GM23248 (cell line): ENCODE results near the gene BCR. TPM values are rescaled to one million over a fixed set of nuclear protein-coding genes. Genes with fewer than 3 reads are reported as not detected.

Source experiments
- DNase-seq: peaks from one replicate; pipeline ENCODE4 v3.0.0-alpha.2; 2015
- H2AFZ ChIP-seq: fragments of 200-600 bp; sonication (generic); 2 replicates; pipeline ENCODE4 v1.6.1; 2016; ENCODE audit warnings: antibody characterized with exemption
- H3F3A ChIP-seq: fragments of 200-600 bp; sonication (generic); 2 replicates; pipeline ENCODE4 v1.6.1; 2016; ENCODE audit warnings: mild to moderate bottlenecking, antibody characterized with exemption, mixed run types; ENCODE audit not compliant: insufficient read depth
- H3K27ac ChIP-seq: fragments of 200-600 bp; sonication (generic); 2 replicates; pipeline ENCODE4 v1.5.1; 2016; ENCODE audit warnings: mild to moderate bottlenecking
- H3K27me3 ChIP-seq: fragments of 200-600 bp; sonication (generic); replicated peaks from 2 replicates; pipeline ENCODE4 v1.6.1; 2016; ENCODE audit warnings: mild to moderate bottlenecking; ENCODE audit not compliant: insufficient read depth
- H3K36me3 ChIP-seq: fragments of 200-600 bp; sonication (generic); 2 replicates; pipeline ENCODE4 v1.6.1; 2016; ENCODE audit warnings: low read depth, mild to moderate bottlenecking
- H3K4me1 ChIP-seq: fragments of 200-600 bp; sonication (generic); 2 replicates; pipeline ENCODE4 v1.6.1; 2016; ENCODE audit warnings: mild to moderate bottlenecking; ENCODE audit not compliant: insufficient read depth
- H3K4me2 ChIP-seq: fragments of 200-600 bp; sonication (generic); one replicate; pipeline ENCODE4 v1.6.1; 2016; ENCODE audit warnings: mild to moderate bottlenecking; ENCODE audit not compliant: unreplicated experiment
- H3K4me3 ChIP-seq: fragments of 200-600 bp; sonication (generic); 2 replicates; pipeline ENCODE4 v1.5.1; 2016; ENCODE audit warnings: mild to moderate bottlenecking
- H3K79me2 ChIP-seq: fragments of 200-600 bp; sonication (generic); 2 replicates; pipeline ENCODE4 v1.6.1; 2016; ENCODE audit warnings: mild to moderate bottlenecking; ENCODE audit not compliant: insufficient read depth
- H3K9ac ChIP-seq: fragments of 200-600 bp; sonication (generic); 2 replicates; pipeline ENCODE4 v1.6.1; 2016; ENCODE audit warnings: mild to moderate bottlenecking
- H3K9me2 ChIP-seq: fragments of 200-600 bp; sonication (generic); 2 replicates; pipeline ENCODE4 v1.6.1; 2016; ENCODE audit warnings: mixed run types, mild to moderate bottlenecking, moderate library complexity; ENCODE audit not compliant: insufficient read depth
- H3K9me3 ChIP-seq: fragments of 200-600 bp; sonication (generic); one replicate; pipeline ENCODE4 v1.6.1; 2017; ENCODE audit warnings: low read depth
- H4K20me1 ChIP-seq: fragments of 200-600 bp; sonication (generic); 2 replicates; pipeline ENCODE4 v1.6.0; 2016; ENCODE audit not compliant: insufficient read depth
- EZH2 ChIP-seq: fragments of 200-600 bp; sonication (generic); IDR thresholded peaks from 2 replicates; pipeline ENCODE4 v1.6.1; 2018; ENCODE audit warnings: antibody characterized with exemption, mild to moderate bottlenecking; ENCODE audit not compliant: insufficient read depth, poor library complexity, severe bottlenecking
- EZH2phosphoT487 ChIP-seq: fragments of 200-600 bp; sonication (generic); IDR thresholded peaks from 2 replicates; pipeline ENCODE4 v1.6.1; 2018; ENCODE audit warnings: antibody characterized with exemption, moderate library complexity, mild to moderate bottlenecking, low read depth; ENCODE audit not compliant: insufficient read depth
- WGBS, 2 experiments: methylation state at CpG; one replicate each; pipeline ENCODE4 v1.1.6; 2015 to 2017; ENCODE audit warnings: low lambda C conversion rate in 2 of 2, low coverage in 1 of 2; ENCODE audit errors: missing lambda C conversion rate in 2 of 2; 5-methylcytosine and 5-hydroxymethylcytosine counted together
- in situ Hi-C: fragments of 300-500 bp; cut with MboI; formaldehyde crosslinking; loops from 2 replicates; pipeline ENCODE4 v1.15.0; 2020
- polyA plus RNA-seq: library from polyadenylated mRNA; unstranded; fragments of >200 nt; fragmentation: Nextera tagmentation; extraction: Ambion mirVana; gene quantifications from 2 replicates; pipeline ENCODE4 v1.2.1, GENCODE V29; 2016
- total RNA-seq: library from RNA; depleted of rRNA; stranded (reverse); fragments of >200 nt; shearing (Covaris generic); gene quantifications from 2 replicates; pipeline ENCODE4 v1.2.3, GENCODE V29; 2014

The BCR gene
- total and polyA plus RNA-seq, 2 experiments from 2014 or later = 4.7 to 30.0 TPM

GRCh38 chr22:23175817-23176644, 4.3 kb upstream of the BCR start:
- H3K79me2 ChIP-seq = no peaks in the 10 kb centered on the region
- no peak overlapping the region for H3K4me3 ChIP-seq
- in situ Hi-C loops = loop anchor here (5.0 to 25.0 kb wide), 2 partner anchors 96 to 361 kb away; no protein-coding TSS in a partner anchor
- no peaks in the 10 kb centered on the region; the same call in 1 of the 2 replicates for H3K4me1 ChIP-seq
- peaks cover 8% of the 10 kb centered on the region; the same call in 1 of the 2 replicates for H3F3A ChIP-seq
- no peaks in the 10 kb centered on the region for H4K20me1 ChIP-seq
- no peak for DNase-seq
- TF ChIP-seq EZH2 (no peak), EZH2phosphoT487 (no peak)
- H3K9me3 ChIP-seq = no peaks in the 10 kb centered on the region
- no peak overlapping the region for H2AFZ ChIP-seq
- H3K4me2 ChIP-seq = no peak overlapping the region
- no peaks in the 10 kb centered on the region for H3K36me3 ChIP-seq
- H3K27me3 ChIP-seq = no peaks in the 10 kb centered on the region
- H3K9me2 ChIP-seq = no peaks in the 10 kb centered on the region
- 71 to 77% methylated on average over 10 of the region's 10 CpGs for WGBS, 2 experiments
- no peak overlapping the region for H3K27ac ChIP-seq
- no peak overlapping the region for H3K9ac ChIP-seq

GRCh38 chr22:23176645-23177027, 3.7 kb upstream of the BCR start:
- Histone ChIP-seq H3K79me2 (peaks cover 4% of the 10 kb centered on the region), H3K4me1 (no peaks in the 10 kb centered on the region; the same call in 1 of the 2 replicates), H3F3A (peaks cover 8% of the 10 kb centered on the region; the same call in 1 of the 2 replicates), H3K9me3 (no peaks in the 10 kb centered on the region), H3K27me3 (no peaks in the 10 kb centered on the region), H3K36me3 (no peaks in the 10 kb centered on the region), H3K9ac (no peak overlapping the region), H4K20me1 (no peaks in the 10 kb centered on the region), H3K4me3 (no peak overlapping the region), H3K9me2 (no peaks in the 10 kb centered on the region), H2AFZ (no peak overlapping the region), H3K4me2 (no peak overlapping the region), H3K27ac (no peak overlapping the region)
- 79% methylated on average over 9 of the region's 9 CpGs for WGBS, 2 experiments
- in situ Hi-C loops = loop anchor here (5.0 to 25.0 kb wide), 2 partner anchors 96 to 361 kb away; no protein-coding TSS in a partner anchor
- TF ChIP-seq EZH2 (no peak), EZH2phosphoT487 (no peak)
- no peak for DNase-seq

GRCh38 chr22:23177197-23177596, 3.1 kb upstream of the BCR start:
- Histone ChIP-seq H3F3A (peaks cover 8% of the 10 kb centered on the region; the same call in 1 of the 2 replicates), H3K4me1 (peaks cover 5% of the 10 kb centered on the region), H3K27ac (no peak overlapping the region), H3K9me3 (no peaks in the 10 kb centered on the region), H3K4me3 (no peak overlapping the region), H4K20me1 (no peaks in the 10 kb centered on the region), H3K4me2 (no peak overlapping the region), H3K9me2 (no peaks in the 10 kb centered on the region), H3K9ac (no peak overlapping the region), H2AFZ (no peak overlapping the region), H3K79me2 (peaks cover 10% of the 10 kb centered on the region), H3K36me3 (no peaks in the 10 kb centered on the region), H3K27me3 (no peaks in the 10 kb centered on the region)
- in situ Hi-C loops = loop anchor here (5.0 to 25.0 kb wide), 2 partner anchors 95 to 360 kb away; no protein-coding TSS in a partner anchor
- WGBS, 2 experiments = 72 to 84% methylated on average over 4 of the region's 4 CpGs
- TF ChIP-seq EZH2phosphoT487 (no peak), EZH2 (no peak)
- DNase-seq = no peak

GRCh38 chr22:23178512-23179254, 1.6 kb upstream of the BCR start:
- TF ChIP-seq EZH2 = no peak
- no peak for TF ChIP-seq EZH2phosphoT487
- DNase-seq = peak; percentile 69
- Histone ChIP-seq H3K36me3 (no peaks in the 10 kb centered on the region), H3K27ac (no peak overlapping the region), H3K79me2 (peaks cover 24% of the 10 kb centered on the region), H3F3A (peaks cover 8% of the 10 kb centered on the region; the same call in 1 of the 2 replicates), H2AFZ (peak overlapping the region; percentile 93; the same call in 1 of the 2 replicates), H3K9ac (no peak overlapping the region), H4K20me1 (no peaks in the 10 kb centered on the region), H3K4me2 (no peak overlapping the region), H3K9me2 (no peaks in the 10 kb centered on the region), H3K4me1 (peaks cover 19% of the 10 kb centered on the region), H3K27me3 (no peaks in the 10 kb centered on the region), H3K9me3 (no peaks in the 10 kb centered on the region), H3K4me3 (no peak overlapping the region)
- WGBS, 2 experiments = 25 to 29% methylated on average over 9 of the region's 9 CpGs
- in situ Hi-C loops = loop anchor here (5.0 to 25.0 kb wide), 2 partner anchors 94 to 359 kb away; no protein-coding TSS in a partner anchor
